Measurements from ENCODE around the gene DOCK8. TPM values are rescaled to one million over a fixed set of nuclear protein-coding genes. Genes with fewer than 3 reads are reported as not detected.

DOCK8 gene
- total and polyA plus RNA-seq, 2 of the 4 experiments (the other 2 are of a cell fraction), result not detected

DNA sequence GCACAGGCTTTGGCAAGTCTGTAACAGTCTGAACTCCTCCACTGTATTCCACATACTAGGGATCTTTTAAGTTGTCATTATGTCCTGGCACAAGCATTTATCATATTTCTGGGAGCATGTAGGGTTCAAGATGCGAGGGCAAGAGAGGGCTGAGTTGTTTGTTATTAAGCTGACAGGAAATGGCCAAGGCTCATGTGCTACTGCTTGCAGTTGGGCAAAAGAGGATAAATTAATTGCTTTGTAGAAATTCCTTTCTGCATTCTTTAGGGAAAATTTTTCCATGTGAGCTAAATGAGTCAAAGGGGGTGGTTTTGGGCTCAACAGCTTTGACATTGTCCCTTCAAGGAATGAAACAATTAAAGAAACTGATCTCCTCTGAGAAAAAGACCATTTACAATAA is 35.4 kb downstream of the DOCK8 start:
- dilution Hi-C loops (cut with HindIII; ENCODE audit: low sequenced_read_pairs, unreplicated experiment), result no loop called here
- POLR2A ChIA-PET (ENCODE audit: unreplicated experiment), result no interaction called here
- no TSS peak for BruUV-seq (replicated peaks)
- Histone ChIP-seq H2AFZ (replicated peaks; ENCODE audit: low read length, poor library complexity) (no peak overlapping the region), H2BK20ac (ENCODE audit: low read depth, low read length) (no peak overlapping the region), H3K4ac (ENCODE audit: low read depth, low read length) (no peak overlapping the region), H3K4me1 (ENCODE audit: control insufficient read depth, insufficient read depth, low read length) (no peaks in the 10 kb centered on the region), H4K8ac (ENCODE audit: low read depth in 2 of 2, low read length in 2 of 2) (no peak overlapping the region), H3K79me1 (ENCODE audit: low read depth in 1 of 2, low read length in 2 of 2) (no peaks in the 10 kb centered on the region), H2BK15ac (ENCODE audit: low read depth, low read length) (no peak overlapping the region), H3K14ac (replicated peaks; ENCODE audit: low read depth, low read length) (no peak overlapping the region), H3K9ac (ENCODE audit: low read depth, low read length) (no peak overlapping the region), H3K27ac (ENCODE audit: insufficient read depth, low read length) (no peak overlapping the region), H2BK5ac (ENCODE audit: low read depth, low read length, poor library complexity, severe bottlenecking) (no peak overlapping the region), H2AK9ac (replicated peaks; ENCODE audit: low read depth, low read length, poor library complexity) (no peak overlapping the region), H2AK5ac (ENCODE audit: low read depth, low read length) (no peak overlapping the region), H3K18ac (ENCODE audit: low read depth, low read length) (no peak overlapping the region), H3K36me3 (ENCODE audit: control insufficient read depth, insufficient read depth, low read length) (no peaks in the 10 kb centered on the region), H3K23ac (ENCODE audit: low read depth, low read length) (no peak overlapping the region), H4K5ac (ENCODE audit: low read depth, low read length) (no peak overlapping the region), H3K56ac (ENCODE audit: extremely low read depth, insufficient read depth, low read length) (no peak overlapping the region), H3K4me2 (ENCODE audit: low read depth, low read length) (no peak overlapping the region), H3K27me3 (ENCODE audit: control insufficient read depth, insufficient read depth, low read length) (0 out of 2 replicates have a peak, but pooled peaks cover 1% of the 10 kb centered on the region), H4K20me1 (ENCODE audit: insufficient read depth, low read length) (no peaks in the 10 kb centered on the region), H3K9me1 (ENCODE audit: insufficient read depth, low read length) (no peaks in the 10 kb centered on the region), H4K91ac (ENCODE audit: insufficient read depth, low read depth, low read length) (no peak overlapping the region), H3K4me3 (ENCODE audit: insufficient read depth, low read depth, low read length) (no peak overlapping the region), H2BK120ac (ENCODE audit: low read depth, low read length) (no peak overlapping the region), H3K9me3 (ENCODE audit: control insufficient read depth, insufficient read depth, low read length) (no peaks in the 10 kb centered on the region)
- CTCF ChIA-PET, result no interaction called here
- TF ChIP-seq, protein P1, sequence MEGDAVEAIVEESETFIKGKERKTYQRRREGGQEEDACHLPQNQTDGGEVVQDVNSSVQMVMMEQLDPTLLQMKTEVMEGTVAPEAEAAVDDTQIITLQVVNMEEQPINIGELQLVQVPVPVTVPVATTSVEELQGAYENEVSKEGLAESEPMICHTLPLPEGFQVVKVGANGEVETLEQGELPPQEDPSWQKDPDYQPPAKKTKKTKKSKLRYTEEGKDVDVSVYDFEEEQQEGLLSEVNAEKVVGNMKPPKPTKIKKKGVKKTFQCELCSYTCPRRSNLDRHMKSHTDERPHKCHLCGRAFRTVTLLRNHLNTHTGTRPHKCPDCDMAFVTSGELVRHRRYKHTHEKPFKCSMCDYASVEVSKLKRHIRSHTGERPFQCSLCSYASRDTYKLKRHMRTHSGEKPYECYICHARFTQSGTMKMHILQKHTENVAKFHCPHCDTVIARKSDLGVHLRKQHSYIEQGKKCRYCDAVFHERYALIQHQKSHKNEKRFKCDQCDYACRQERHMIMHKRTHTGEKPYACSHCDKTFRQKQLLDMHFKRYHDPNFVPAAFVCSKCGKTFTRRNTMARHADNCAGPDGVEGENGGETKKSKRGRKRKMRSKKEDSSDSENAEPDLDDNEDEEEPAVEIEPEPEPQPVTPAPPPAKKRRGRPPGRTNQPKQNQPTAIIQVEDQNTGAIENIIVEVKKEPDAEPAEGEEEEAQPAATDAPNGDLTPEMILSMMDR (conservative IDR thresholded peaks at IDR 0.05; ENCODE audit: low read depth, low read length), result no peak
- in situ Hi-C loops (cut with MboI; ENCODE audit: low sequenced_read_pairs), result no loop called here
- DNase-seq (no peak), ATAC-seq (ENCODE audit: low read depth) (no peak)
- no CpG with 5 or more reads among the region's 1 CpG for WGBS, 2 experiments (ENCODE audit: extremely low coverage in 2 of 2, insufficient read length in 1 of 2)
- intact Hi-C loops (cut with micrococcal nuclease), result no loop called here
